Measurements from ENCODE around the gene SKA2.
"Not testable (repeated sequence)": the region's sequence is repeated elsewhere in the genome, so short reads cannot be mapped to it uniquely, and the experiment has no call there.

The SKA2 gene

GRCh38 chr17:59154721-59155438 lies at the start of gene SKA2:
Gene SKA2 (minus strand): TSS chr17:59155186. CDS start chr17:59155163, 23 bp downstream.
- no peak for DNase-seq

- no peak for DNase-seq
These were observed 47.3 kb upstream of the SKA2 start for GRCh38 chr17:59202320-59202719.

- DNase-seq = no peak
These were observed 44.4 kb upstream of the SKA2 start for GRCh38 chr17:59199398-59199797.

GRCh38 chr17:59193336-59193862 lies 38.4 kb upstream of the SKA2 start:
- DNase-seq = no peak

- no peak for DNase-seq
These were observed 35.8 kb upstream of the SKA2 start for GRCh38 chr17:59190806-59191205.

GRCh38 chr17:59186850-59187249 lies 31.9 kb upstream of the SKA2 start:
- no peak for DNase-seq

- no peak for DNase-seq
These were observed 31.0 kb upstream of the SKA2 start for GRCh38 chr17:59185997-59186396.

- no peak for DNase-seq
These were observed 26.5 kb upstream of the SKA2 start for GRCh38 chr17:59181481-59181880.

GRCh38 chr17:59180626-59181025 lies 25.6 kb upstream of the SKA2 start:
- DNase-seq = no peak

GRCh38 chr17:59179601-59180000 lies 24.6 kb upstream of the SKA2 start:
- DNase-seq = not testable (repeated sequence)

- DNase-seq = no peak
These were observed 23.4 kb upstream of the SKA2 start for GRCh38 chr17:59178266-59178985.

- DNase-seq = no peak
These were observed 20.1 kb upstream of the SKA2 start for GRCh38 chr17:59175076-59175475.

GRCh38 chr17:59174671-59175070 lies 19.7 kb upstream of the SKA2 start:
- no peak for DNase-seq

GRCh38 chr17:59172436-59173004 lies 17.5 kb upstream of the SKA2 start:
- no peak for DNase-seq

GRCh38 chr17:59167571-59168001 lies 12.6 kb upstream of the SKA2 start:
- peak; percentile 18 to 21 for DNase-seq

- DNase-seq = peak; percentile 37 to 68
These were observed 11.0 kb upstream of the SKA2 start for GRCh38 chr17:59165933-59166342.

GRCh38 chr17:59161477-59161876 lies 6.5 kb upstream of the SKA2 start:
- DNase-seq = no peak

- peak in 1 of 2 donors; percentile 56 for DNase-seq
These were observed 5.4 kb upstream of the SKA2 start for GRCh38 chr17:59160157-59161025.

- peak; percentile 99 for DNase-seq
These were observed 622 bp upstream of the SKA2 start, which contains the start of gene PRR11 for GRCh38 chr17:59155439-59156177. Gene PRR11 (plus strand): TSS chr17:59155746. CDS start chr17:59169753, 14,007 bp downstream.

- peak in 1 of 2 donors; percentile 38 for DNase-seq
These were observed 680 bp downstream of the SKA2 start for GRCh38 chr17:59154292-59154720.

GRCh38 chr17:59152925-59153324 lies 2.1 kb downstream of the SKA2 start:
- no peak for DNase-seq

- DNase-seq = no peak
These were observed 3.4 kb downstream of the SKA2 start for GRCh38 chr17:59151591-59151990.

All from CD4-positive, alpha-beta T cell treated with Interferon alpha-2 for 1 hour (primary cell).